ENCODE measurements around the gene JDP2.
"Not testable (repeated sequence)": the region's sequence is repeated elsewhere in the genome, so short reads cannot be mapped to it uniquely, and the experiment has no call there.

JDP2 gene

GRCh38 chr14:75457648-75458165, 29.9 kb downstream of the JDP2 start:
- DNase-seq, result no peak

GRCh38 chr14:75458305-75458704, 30.5 kb downstream of the JDP2 start:
- no peak for DNase-seq

- peak; percentile 48 for DNase-seq
These were observed 31.4 kb downstream of the JDP2 start for GRCh38 chr14:75459099-75459741.

- no peak for DNase-seq
These were observed 32.0 kb downstream of the JDP2 start for GRCh38 chr14:75459791-75460190.

GRCh38 chr14:75460394-75460793, 32.6 kb downstream of the JDP2 start:
- no peak for DNase-seq

GRCh38 chr14:75461303-75461702, 33.5 kb downstream of the JDP2 start:
- no peak for DNase-seq

GRCh38 chr14:75461755-75462349, 34.0 kb downstream of the JDP2 start:
- no peak for DNase-seq

GRCh38 chr14:75464626-75465025, 36.8 kb downstream of the JDP2 start:
- no peak for DNase-seq

GRCh38 chr14:75467763-75468162, 39.9 kb downstream of the JDP2 start:
- DNase-seq, result no peak

GRCh38 chr14:75469164-75469563, 41.3 kb downstream of the JDP2 start:
- DNase-seq, result no peak

- DNase-seq, result no peak
These were observed 41.9 kb downstream of the JDP2 start for GRCh38 chr14:75469606-75470237.

GRCh38 chr14:75470238-75470797, 42.5 kb downstream of the JDP2 start:
- no peak for DNase-seq

- DNase-seq, result no peak
These were observed 43.2 kb downstream of the JDP2 start for GRCh38 chr14:75471059-75471458.

- not testable (repeated sequence) for DNase-seq
These were observed 46.3 kb downstream of the JDP2 start for GRCh38 chr14:75474127-75474526.

GRCh38 chr14:75476274-75476995, 48.6 kb downstream of the JDP2 start:
- DNase-seq, result no peak

GRCh38 chr14:75477881-75478280, 50.1 kb downstream of the JDP2 start:
- DNase-seq, result no peak

GRCh38 chr14:75479770-75480600, 52.2 kb downstream of the JDP2 start:
- DNase-seq, result no peak

GRCh38 chr14:75482366-75482765, 54.5 kb downstream of the JDP2 start:
- no peak for DNase-seq

- DNase-seq, result no peak
These were observed 57.0 kb downstream of the JDP2 start for GRCh38 chr14:75484711-75485429.

- peak; percentile 82 for DNase-seq
These were observed 58.5 kb downstream of the JDP2 start for GRCh38 chr14:75486318-75486717.

- DNase-seq, result no peak
These were observed 59.4 kb downstream of the JDP2 start for GRCh38 chr14:75487155-75487671.

Data from hematopoietic multipotent progenitor cell treated with erythropoietin and hydrocortisone succinate and interleukin-3 and kit ligand, for 8 days (in vitro differentiated cells).